ENCODE results near the gene PLCB1. TPM values are rescaled to one million over a fixed set of nuclear protein-coding genes. Genes with fewer than 3 reads are reported as not detected.

PLCB1 gene
- total and polyA plus RNA-seq, 2 experiments from 2014 or later = 6.7 to 20.5 TPM

- Histone ChIP-seq H2AFZ (no peak overlapping the region), H3K9me2 (replicated peaks; ENCODE audit: insufficient read depth) (no peaks in the 10 kb centered on the region), H3K9me3 (ENCODE audit: low read depth) (no peaks in the 10 kb centered on the region), H3K36me3 (replicated peaks; ENCODE audit: insufficient read depth, low read depth) (no peaks in the 10 kb centered on the region), H3K4me3 (no peak overlapping the region), H3K4me1 (ENCODE audit: insufficient read depth) (peaks cover 4% of the 10 kb centered on the region), H4K20me1 (ENCODE audit: insufficient read depth, poor library complexity, severe bottlenecking) (no peaks in the 10 kb centered on the region), H3K4me2 (no peak overlapping the region), H3K79me2 (no peaks in the 10 kb centered on the region), H3K27ac (no peak overlapping the region), H3K27me3 (no peaks in the 10 kb centered on the region)
- TF ChIP-seq, protein P1, sequence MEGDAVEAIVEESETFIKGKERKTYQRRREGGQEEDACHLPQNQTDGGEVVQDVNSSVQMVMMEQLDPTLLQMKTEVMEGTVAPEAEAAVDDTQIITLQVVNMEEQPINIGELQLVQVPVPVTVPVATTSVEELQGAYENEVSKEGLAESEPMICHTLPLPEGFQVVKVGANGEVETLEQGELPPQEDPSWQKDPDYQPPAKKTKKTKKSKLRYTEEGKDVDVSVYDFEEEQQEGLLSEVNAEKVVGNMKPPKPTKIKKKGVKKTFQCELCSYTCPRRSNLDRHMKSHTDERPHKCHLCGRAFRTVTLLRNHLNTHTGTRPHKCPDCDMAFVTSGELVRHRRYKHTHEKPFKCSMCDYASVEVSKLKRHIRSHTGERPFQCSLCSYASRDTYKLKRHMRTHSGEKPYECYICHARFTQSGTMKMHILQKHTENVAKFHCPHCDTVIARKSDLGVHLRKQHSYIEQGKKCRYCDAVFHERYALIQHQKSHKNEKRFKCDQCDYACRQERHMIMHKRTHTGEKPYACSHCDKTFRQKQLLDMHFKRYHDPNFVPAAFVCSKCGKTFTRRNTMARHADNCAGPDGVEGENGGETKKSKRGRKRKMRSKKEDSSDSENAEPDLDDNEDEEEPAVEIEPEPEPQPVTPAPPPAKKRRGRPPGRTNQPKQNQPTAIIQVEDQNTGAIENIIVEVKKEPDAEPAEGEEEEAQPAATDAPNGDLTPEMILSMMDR (IDR thresholded peaks at IDR 0.05; ENCODE audit: poor library complexity) = no peak
- TF ChIP-seq EZH2phosphoT487 (IDR thresholded peaks at IDR 0.05; ENCODE audit: low read depth, severe bottlenecking, unreplicated experiment) = no peak
- TF ChIP-seq EZH2 (IDR thresholded peaks at IDR 0.05; ENCODE audit: borderline replicate concordance) = no peak
- WGBS (ENCODE audit: low lambda C conversion rate, missing lambda C conversion rate) = 52% methylated on average over 2 of the region's 2 CpGs
- no peak for DNase-seq (ENCODE audit: low spot score)
Measured at GRCh38 chr20:8421981-8422380, 289.9 kb downstream of the PLCB1 start.

- Histone ChIP-seq H3K4me3 (no peak overlapping the region), H4K20me1 (ENCODE audit: insufficient read depth, poor library complexity, severe bottlenecking) (no peaks in the 10 kb centered on the region), H3K9me3 (ENCODE audit: low read depth) (no peaks in the 10 kb centered on the region), H3K79me2 (no peaks in the 10 kb centered on the region), H3K4me1 (ENCODE audit: insufficient read depth) (peaks cover 4% of the 10 kb centered on the region), H3K4me2 (no peak overlapping the region), H3K9me2 (replicated peaks; ENCODE audit: insufficient read depth) (no peaks in the 10 kb centered on the region), H3K27me3 (no peaks in the 10 kb centered on the region), H2AFZ (no peak overlapping the region), H3K27ac (no peak overlapping the region), H3K36me3 (replicated peaks; ENCODE audit: insufficient read depth, low read depth) (no peaks in the 10 kb centered on the region)
- 71% methylated on average over 2 of the region's 2 CpGs for WGBS (ENCODE audit: low lambda C conversion rate, missing lambda C conversion rate)
- TF ChIP-seq EZH2 (IDR thresholded peaks at IDR 0.05; ENCODE audit: borderline replicate concordance) (no peak), EZH2phosphoT487 (IDR thresholded peaks at IDR 0.05; ENCODE audit: low read depth, severe bottlenecking, unreplicated experiment) (no peak)
- TF ChIP-seq, protein P1 (IDR thresholded peaks at IDR 0.05; ENCODE audit: poor library complexity) = no peak
- DNase-seq (ENCODE audit: low spot score) = no peak
Measured at GRCh38 chr20:8423482-8423881, 291.4 kb downstream of the PLCB1 start.

DNA sequence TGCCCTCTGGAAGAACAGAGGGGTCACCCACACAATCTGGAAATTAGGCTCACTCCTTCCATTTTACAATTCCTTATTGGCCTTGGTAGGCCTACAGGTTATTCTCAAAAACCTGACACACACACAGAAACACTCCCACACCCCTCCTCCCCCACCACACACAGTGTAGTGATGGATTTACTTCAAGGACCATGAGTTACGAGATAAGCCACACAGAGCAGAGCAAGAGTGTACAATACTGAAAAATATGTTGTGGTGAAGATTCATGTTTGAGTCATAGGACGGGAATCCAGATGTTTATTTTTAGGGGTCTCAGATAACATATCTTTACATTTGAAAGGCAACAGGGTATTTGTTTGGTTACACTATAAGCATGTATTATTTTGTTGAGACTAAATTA lies 291.9 kb downstream of the PLCB1 start:
- TF ChIP-seq EZH2phosphoT487 (IDR thresholded peaks at IDR 0.05; ENCODE audit: low read depth, severe bottlenecking, unreplicated experiment) = no peak
- TF ChIP-seq, protein P1 (IDR thresholded peaks at IDR 0.05; ENCODE audit: poor library complexity) = no peak
- H4K20me1 ChIP-seq (ENCODE audit: insufficient read depth, poor library complexity, severe bottlenecking) = no peaks in the 10 kb centered on the region
- H3K4me1 ChIP-seq (ENCODE audit: insufficient read depth) = peaks cover 4% of the 10 kb centered on the region
- no peaks in the 10 kb centered on the region for H3K79me2 ChIP-seq
- no peak for DNase-seq (ENCODE audit: low spot score)
- H3K27me3 ChIP-seq = no peaks in the 10 kb centered on the region
- no peak overlapping the region for H3K27ac ChIP-seq
- H3K4me3 ChIP-seq = no peak overlapping the region
- H3K4me2 ChIP-seq = no peak overlapping the region
- no peaks in the 10 kb centered on the region for H3K9me3 ChIP-seq (ENCODE audit: low read depth)
- WGBS (ENCODE audit: low lambda C conversion rate, missing lambda C conversion rate) = 72% methylated on average over 2 of the region's 2 CpGs
- no peak overlapping the region for H2AFZ ChIP-seq
- H3K9me2 ChIP-seq (replicated peaks; ENCODE audit: insufficient read depth) = no peaks in the 10 kb centered on the region
- H3K36me3 ChIP-seq (replicated peaks; ENCODE audit: insufficient read depth, low read depth) = no peaks in the 10 kb centered on the region

DNA sequence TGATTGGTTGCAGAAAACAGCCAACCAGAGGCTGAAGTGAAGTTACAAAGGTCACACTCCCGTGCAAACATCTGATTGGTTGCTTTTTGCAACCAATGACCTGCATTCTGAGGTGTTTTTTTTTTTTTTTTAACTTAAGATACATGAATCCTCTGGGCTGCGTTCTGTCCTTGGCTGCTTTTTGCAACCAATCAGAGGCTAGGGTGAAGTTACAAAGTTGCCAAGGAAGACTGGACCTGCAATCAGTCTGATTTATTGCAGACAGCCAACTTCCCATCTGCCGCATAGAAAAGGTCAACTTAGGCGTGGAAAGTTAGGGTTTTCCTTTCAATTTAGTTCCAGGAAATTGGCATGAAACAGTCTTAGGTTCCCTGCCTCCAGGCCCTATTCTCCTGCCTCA lies 292.9 kb downstream of the PLCB1 start:
- no peaks in the 10 kb centered on the region for H3K27me3 ChIP-seq
- WGBS (ENCODE audit: low lambda C conversion rate, missing lambda C conversion rate) = 89% methylated on average over 4 of the region's 4 CpGs
- no peaks in the 10 kb centered on the region for H3K9me3 ChIP-seq (ENCODE audit: low read depth)
- no peaks in the 10 kb centered on the region for H4K20me1 ChIP-seq (ENCODE audit: insufficient read depth, poor library complexity, severe bottlenecking)
- H3K27ac ChIP-seq = no peak overlapping the region
- peaks cover 4% of the 10 kb centered on the region for H3K4me1 ChIP-seq (ENCODE audit: insufficient read depth)
- H3K4me2 ChIP-seq = no peak overlapping the region
- TF ChIP-seq, protein P1 (IDR thresholded peaks at IDR 0.05; ENCODE audit: poor library complexity) = no peak
- no peak for TF ChIP-seq EZH2 (IDR thresholded peaks at IDR 0.05; ENCODE audit: borderline replicate concordance)
- TF ChIP-seq EZH2phosphoT487 (IDR thresholded peaks at IDR 0.05; ENCODE audit: low read depth, severe bottlenecking, unreplicated experiment) = no peak
- H3K9me2 ChIP-seq (replicated peaks; ENCODE audit: insufficient read depth) = no peaks in the 10 kb centered on the region
- no peaks in the 10 kb centered on the region for H3K79me2 ChIP-seq
- H3K36me3 ChIP-seq (replicated peaks; ENCODE audit: insufficient read depth, low read depth) = no peaks in the 10 kb centered on the region
- no peak for DNase-seq (ENCODE audit: low spot score)
- H3K4me3 ChIP-seq = no peak overlapping the region
- H2AFZ ChIP-seq = no peak overlapping the region

Data from hepatocyte (in vitro differentiated cells).